HepG2 (cell line): ENCODE results near the gene PRDM12. TPM values are rescaled to one million over a fixed set of nuclear protein-coding genes. Genes with fewer than 3 reads are reported as not detected.

ENCODE experiments used
- BORCS8-MEF2B ChIP-seq: sonication (generic); formaldehyde crosslinking; IDR thresholded peaks from 2 replicates; pipeline ENCODE4 v1.8.0; 2022; ENCODE audit warnings: mild to moderate bottlenecking, missing genetic modification reagents
- DNMT1 ChIP-seq: sonication (generic); formaldehyde crosslinking; IDR thresholded peaks from 2 replicates; pipeline ENCODE4 v1.5.1; 2020; ENCODE audit warnings: mild to moderate bottlenecking, missing genetic modification reagents
- FOXA1 ChIP-seq, 2 experiments: fragments of 450-650 bp in 1 of 2; sonication (generic) in 1 of 2; formaldehyde crosslinking in 1 of 2; IDR thresholded peaks; 2 replicates each; pipeline versions ENCODE4 v1.4.0 to v1.6.1; 2016 to 2020; ENCODE audit warnings: missing genetic modification reagents in 1 of 2
- GMEB1 ChIP-seq: sonication (generic); formaldehyde crosslinking; IDR thresholded peaks from 2 replicates; pipeline ENCODE4 v1.5.1; 2020; ENCODE audit warnings: missing genetic modification reagents, mild to moderate bottlenecking, borderline replicate concordance
- KDM2A ChIP-seq: sonication (generic); formaldehyde crosslinking; IDR thresholded peaks from 2 replicates; pipeline ENCODE4 v1.4.0; 2020; ENCODE audit warnings: low read depth, missing genetic modification reagents, borderline replicate concordance
- KLF11 ChIP-seq: IDR thresholded peaks from 2 replicates; pipeline ENCODE4 v1.6.1; 2016; ENCODE audit warnings: missing compliant biosample characterization
- MLLT10 ChIP-seq: sonication (generic); formaldehyde crosslinking; IDR thresholded peaks from 2 replicates; pipeline ENCODE4 v1.4.0; 2020; ENCODE audit warnings: missing genetic modification reagents
- MTF1 ChIP-seq: sonication (generic); formaldehyde crosslinking; IDR thresholded peaks from 2 replicates; pipeline ENCODE4 v1.5.0; 2020; ENCODE audit warnings: missing genetic modification reagents
- NR2C2 ChIP-seq: sonication (generic); formaldehyde crosslinking; IDR thresholded peaks from 2 replicates; pipeline ENCODE4 v1.4.0; 2020; ENCODE audit warnings: missing genetic modification reagents, mild to moderate bottlenecking, moderate library complexity, borderline replicate concordance
- PAWR ChIP-seq: sonication (generic); formaldehyde crosslinking; IDR thresholded peaks from 2 replicates; pipeline ENCODE4 v1.4.0; 2020; ENCODE audit warnings: missing genetic modification reagents, mild to moderate bottlenecking, borderline replicate concordance
- SIX1 ChIP-seq: sonication (generic); formaldehyde crosslinking; IDR thresholded peaks from 2 replicates; pipeline ENCODE4 v1.4.0; 2020; ENCODE audit warnings: missing genetic modification reagents, borderline replicate concordance
- SRSF9 ChIP-seq: fragments of 200-400 bp; formaldehyde crosslinking; IDR thresholded peaks from 2 replicates; pipeline ENCODE4 v1.6.1; 2018; ENCODE audit warnings: borderline replicate concordance, mild to moderate bottlenecking, low read depth, low read length; ENCODE audit not compliant: insufficient read depth, poor library complexity, severe bottlenecking
- TCF7 ChIP-seq: sonication (generic); IDR thresholded peaks from 2 replicates; pipeline ENCODE4 v1.6.1; 2016; ENCODE audit warnings: antibody characterized with exemption, low read depth
- ZNF644 ChIP-seq: IDR thresholded peaks from 2 replicates; pipeline ENCODE4 v1.6.1; 2016; ENCODE audit warnings: low read depth
- ZNF781 ChIP-seq: sonication (generic); formaldehyde crosslinking; IDR thresholded peaks from 2 replicates; pipeline ENCODE4 v1.5.1; 2020; ENCODE audit warnings: borderline replicate concordance, mild to moderate bottlenecking, missing genetic modification reagents; ENCODE audit errors: not compliant biosample characterization
- polyA plus RNA-seq, 8 experiments: library from polyadenylated mRNA; depleted of rRNA in 3 of 8; stranded (reverse) in 7 of 8; unstranded in 1 of 8; fragments of >200 nt; fragmentation: Illumina TruSeq in 4 of 8; extraction: Trizol in 4 of 8; gene quantifications; 2 replicates each; pipeline versions ENCODE4 v1.2.1 to v1.2.3, GENCODE V29; 2011 to 2016; ENCODE audit warnings: low read depth in 4 of 8, missing spikeins in 1 of 8, mixed read lengths in 1 of 8; ENCODE audit not compliant: insufficient read depth in 1 of 8
- total RNA-seq, 5 experiments: library from RNA; depleted of rRNA; stranded (reverse); fragments of >200 nt; fragmentation: Illumina TruSeq; extraction: Trizol; gene quantifications; 2 replicates each; pipeline ENCODE4 v1.2.3, GENCODE V29; 2016; ENCODE audit warnings: low read depth in 1 of 5
- TF ChIP-seq, protein P1 (sequence below): sonication (generic); formaldehyde crosslinking; IDR thresholded peaks from 2 replicates; pipeline ENCODE4 v1.4.0; 2020; ENCODE audit warnings: missing genetic modification reagents
- TF ChIP-seq, protein P2 (sequence below): IDR thresholded peaks from 2 replicates; pipeline ENCODE4 v1.6.1; 2016; ENCODE audit warnings: low read depth, missing genetic modification reagents, missing compliant biosample characterization

The PRDM12 gene
- total and polyA plus RNA-seq, 2 of the 13 experiments (the other 11 are each of a cell fraction or from before 2014, with no cell fraction given): 0.04 to 0.07 TPM

DNA sequence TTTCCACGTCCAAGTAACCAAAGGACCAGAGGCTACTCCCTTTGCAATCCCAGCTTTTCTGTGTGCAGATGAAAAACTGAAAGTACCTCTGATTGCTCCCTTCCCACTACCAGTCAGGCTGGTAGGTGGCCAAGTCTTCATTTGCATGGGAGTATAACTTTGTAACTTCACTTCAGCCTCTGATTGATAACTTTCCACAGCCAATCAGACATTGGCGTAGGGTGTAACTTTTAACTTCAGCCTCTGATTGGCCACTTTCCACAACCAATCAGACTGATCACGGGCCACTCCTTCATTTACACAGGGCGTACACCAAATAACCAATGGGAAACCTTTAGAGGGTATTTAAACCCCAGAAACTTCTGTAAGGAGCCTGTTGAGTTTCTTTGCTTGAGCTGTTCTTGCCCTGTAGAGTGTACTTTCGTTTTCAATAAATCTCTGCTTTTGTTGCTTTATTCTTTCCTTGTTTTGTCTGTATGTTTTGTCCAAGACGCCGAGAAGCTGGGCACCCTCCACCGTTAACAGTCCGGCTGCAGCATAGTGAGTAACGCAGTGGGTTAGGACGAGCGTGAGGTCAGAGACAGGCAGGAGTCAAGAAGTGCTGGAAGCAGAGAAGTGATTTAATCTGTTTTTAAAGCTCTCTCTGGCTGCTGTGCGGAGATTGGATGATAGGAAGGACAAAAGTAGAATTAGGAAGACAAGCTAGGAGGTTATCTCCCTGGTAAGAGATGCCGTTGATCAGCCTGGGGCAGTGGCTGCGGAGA, 25.7 kb downstream of the PRDM12 start (continued):
- TF ChIP-seq, protein P1, sequence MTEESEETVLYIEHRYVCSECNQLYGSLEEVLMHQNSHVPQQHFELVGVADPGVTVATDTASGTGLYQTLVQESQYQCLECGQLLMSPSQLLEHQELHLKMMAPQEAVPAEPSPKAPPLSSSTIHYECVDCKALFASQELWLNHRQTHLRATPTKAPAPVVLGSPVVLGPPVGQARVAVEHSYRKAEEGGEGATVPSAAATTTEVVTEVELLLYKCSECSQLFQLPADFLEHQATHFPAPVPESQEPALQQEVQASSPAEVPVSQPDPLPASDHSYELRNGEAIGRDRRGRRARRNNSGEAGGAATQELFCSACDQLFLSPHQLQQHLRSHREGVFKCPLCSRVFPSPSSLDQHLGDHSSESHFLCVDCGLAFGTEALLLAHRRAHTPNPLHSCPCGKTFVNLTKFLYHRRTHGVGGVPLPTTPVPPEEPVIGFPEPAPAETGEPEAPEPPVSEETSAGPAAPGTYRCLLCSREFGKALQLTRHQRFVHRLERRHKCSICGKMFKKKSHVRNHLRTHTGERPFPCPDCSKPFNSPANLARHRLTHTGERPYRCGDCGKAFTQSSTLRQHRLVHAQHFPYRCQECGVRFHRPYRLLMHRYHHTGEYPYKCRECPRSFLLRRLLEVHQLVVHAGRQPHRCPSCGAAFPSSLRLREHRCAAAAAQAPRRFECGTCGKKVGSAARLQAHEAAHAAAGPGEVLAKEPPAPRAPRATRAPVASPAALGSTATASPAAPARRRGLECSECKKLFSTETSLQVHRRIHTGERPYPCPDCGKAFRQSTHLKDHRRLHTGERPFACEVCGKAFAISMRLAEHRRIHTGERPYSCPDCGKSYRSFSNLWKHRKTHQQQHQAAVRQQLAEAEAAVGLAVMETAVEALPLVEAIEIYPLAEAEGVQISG (CRISPR knock-in tag): peak; percentile 38
- TF ChIP-seq ZNF781 (CRISPR knock-in tag): no peak
- no peak for TF ChIP-seq ZNF644 (CRISPR knock-in tag)
- TF ChIP-seq MTF1: no peak
- no peak for TF ChIP-seq DNMT1 (CRISPR knock-in tag)
- no peak for TF ChIP-seq FOXA1 (IDR thresholded peaks at IDR 0.05)
- peak; percentile 51 for TF ChIP-seq FOXA1 (CRISPR knock-in tag; IDR thresholded peaks at IDR 0.05)
- no peak for TF ChIP-seq GMEB1 (CRISPR knock-in tag)
- TF ChIP-seq TCF7: no peak
- 0 out of 2 replicates have a peak, but pooled peaks have one; percentile 20 for TF ChIP-seq SIX1 (CRISPR knock-in tag)
- TF ChIP-seq SRSF9: no peak
- TF ChIP-seq, protein P2, sequence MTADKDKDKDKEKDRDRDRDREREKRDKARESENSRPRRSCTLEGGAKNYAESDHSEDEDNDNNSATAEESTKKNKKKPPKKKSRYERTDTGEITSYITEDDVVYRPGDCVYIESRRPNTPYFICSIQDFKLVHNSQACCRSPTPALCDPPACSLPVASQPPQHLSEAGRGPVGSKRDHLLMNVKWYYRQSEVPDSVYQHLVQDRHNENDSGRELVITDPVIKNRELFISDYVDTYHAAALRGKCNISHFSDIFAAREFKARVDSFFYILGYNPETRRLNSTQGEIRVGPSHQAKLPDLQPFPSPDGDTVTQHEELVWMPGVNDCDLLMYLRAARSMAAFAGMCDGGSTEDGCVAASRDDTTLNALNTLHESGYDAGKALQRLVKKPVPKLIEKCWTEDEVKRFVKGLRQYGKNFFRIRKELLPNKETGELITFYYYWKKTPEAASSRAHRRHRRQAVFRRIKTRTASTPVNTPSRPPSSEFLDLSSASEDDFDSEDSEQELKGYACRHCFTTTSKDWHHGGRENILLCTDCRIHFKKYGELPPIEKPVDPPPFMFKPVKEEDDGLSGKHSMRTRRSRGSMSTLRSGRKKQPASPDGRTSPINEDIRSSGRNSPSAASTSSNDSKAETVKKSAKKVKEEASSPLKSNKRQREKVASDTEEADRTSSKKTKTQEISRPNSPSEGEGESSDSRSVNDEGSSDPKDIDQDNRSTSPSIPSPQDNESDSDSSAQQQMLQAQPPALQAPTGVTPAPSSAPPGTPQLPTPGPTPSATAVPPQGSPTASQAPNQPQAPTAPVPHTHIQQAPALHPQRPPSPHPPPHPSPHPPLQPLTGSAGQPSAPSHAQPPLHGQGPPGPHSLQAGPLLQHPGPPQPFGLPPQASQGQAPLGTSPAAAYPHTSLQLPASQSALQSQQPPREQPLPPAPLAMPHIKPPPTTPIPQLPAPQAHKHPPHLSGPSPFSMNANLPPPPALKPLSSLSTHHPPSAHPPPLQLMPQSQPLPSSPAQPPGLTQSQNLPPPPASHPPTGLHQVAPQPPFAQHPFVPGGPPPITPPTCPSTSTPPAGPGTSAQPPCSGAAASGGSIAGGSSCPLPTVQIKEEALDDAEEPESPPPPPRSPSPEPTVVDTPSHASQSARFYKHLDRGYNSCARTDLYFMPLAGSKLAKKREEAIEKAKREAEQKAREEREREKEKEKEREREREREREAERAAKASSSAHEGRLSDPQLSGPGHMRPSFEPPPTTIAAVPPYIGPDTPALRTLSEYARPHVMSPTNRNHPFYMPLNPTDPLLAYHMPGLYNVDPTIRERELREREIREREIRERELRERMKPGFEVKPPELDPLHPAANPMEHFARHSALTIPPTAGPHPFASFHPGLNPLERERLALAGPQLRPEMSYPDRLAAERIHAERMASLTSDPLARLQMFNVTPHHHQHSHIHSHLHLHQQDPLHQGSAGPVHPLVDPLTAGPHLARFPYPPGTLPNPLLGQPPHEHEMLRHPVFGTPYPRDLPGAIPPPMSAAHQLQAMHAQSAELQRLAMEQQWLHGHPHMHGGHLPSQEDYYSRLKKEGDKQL (CRISPR knock-in tag): no peak
- 0 out of 2 replicates have a peak, but pooled peaks have one; percentile 29 for TF ChIP-seq KLF11 (CRISPR knock-in tag)
- no peak for TF ChIP-seq MLLT10
- peak; percentile 16; the same call in 1 of the 2 replicates for TF ChIP-seq NR2C2 (CRISPR knock-in tag)
- no peak for TF ChIP-seq PAWR (CRISPR knock-in tag)
- TF ChIP-seq KDM2A (CRISPR knock-in tag): no peak
- no peak for TF ChIP-seq BORCS8-MEF2B (CRISPR knock-in tag)
